Left lung (tissue), 10 donors: ENCODE data around the gene GPN1. TPM values are rescaled to one million over a fixed set of nuclear protein-coding genes. Genes with fewer than 3 reads are reported as not detected.
"Not testable (repeated sequence)": the region's sequence is repeated elsewhere in the genome, so short reads cannot be mapped to it uniquely, and the experiment has no call there.

ENCODE experiments used
- ATAC-seq: fragments of 200-7000 bp; cut with Tn5 transposase; one replicate; pipeline ENCODE4 v1.9.1; 2020; ENCODE audit warnings: moderate library complexity
- DNase-seq, 4 donors: peaks; one replicate each; pipeline ENCODE4 v3.0.0-alpha.2; 2013 to 2020
- H3K27ac ChIP-seq, 2 donors: fragments of 200-600 bp; sonication (generic) in 1 of 2; one replicate each; pipeline versions ENCODE4 v1.5.0 to v1.8.0; 2020 to 2021
- H3K27me3 ChIP-seq, 2 donors: fragments of 200-600 bp; sonication (generic) in 1 of 2; one replicate each; pipeline versions ENCODE4 v1.5.0 to v1.8.0; 2020 to 2021
- H3K36me3 ChIP-seq, 2 donors: fragments of 200-600 bp; sonication (generic) in 1 of 2; one replicate each; pipeline versions ENCODE4 v1.5.0 to v1.8.0; 2020 to 2021
- H3K4me1 ChIP-seq, 2 donors: fragments of 200-600 bp; one replicate each; pipeline ENCODE4 v1.8.0; 2021
- H3K4me3 ChIP-seq, 2 donors: fragments of 200-600 bp; sonication (generic) in 1 of 2; one replicate each; pipeline versions ENCODE4 v1.5.0 to v1.8.0; 2020 to 2021; ENCODE audit warnings: mild to moderate bottlenecking in 1 of 2
- H3K9me3 ChIP-seq, 2 donors: fragments of 200-600 bp; sonication (generic) in 1 of 2; one replicate each; pipeline versions ENCODE4 v1.5.0 to v1.8.0; 2020 to 2021
- CTCF ChIP-seq, 2 donors: fragments of 200-600 bp; sonication (generic) in 1 of 2; IDR thresholded peaks; one replicate each; pipeline versions ENCODE4 v1.5.0 to v1.8.0; 2021; ENCODE audit warnings: antibody characterized with exemption in 2 of 2
- intact Hi-C, 2 donors: fragments of 100-400 bp; cut with DNase I; formaldehyde crosslinking; loops; one replicate each; pipeline versions ENCODE4 v1.11.2 to v1.14.2; 2022
- polyA plus RNA-seq, 6 donors: library from polyadenylated mRNA; unstranded; fragments of 120-200 nt; gene quantifications; one replicate each; pipeline ENCODE4 v1.2.1, GENCODE V29; 2013; ENCODE audit not compliant: insufficient read length in 6 of 6
- total RNA-seq, 2 donors: library from RNA; stranded (reverse); fragmentation: NEBNext Ultra II Directional; extraction: Animal tissue kit (Norgen Biotek cat#: 25700); gene quantifications; one replicate each; pipeline ENCODE4 v1.2.1, GENCODE V29; 2021
- donor health status: DM: no; HTN: yes; CAD: no.
- donor health status: DM: no; HTN: no; CAD: no.

GPN1 gene
- total and polyA plus RNA-seq, 8 donors = 24.2 to 61.7 (median 53.5) TPM

DNA sequence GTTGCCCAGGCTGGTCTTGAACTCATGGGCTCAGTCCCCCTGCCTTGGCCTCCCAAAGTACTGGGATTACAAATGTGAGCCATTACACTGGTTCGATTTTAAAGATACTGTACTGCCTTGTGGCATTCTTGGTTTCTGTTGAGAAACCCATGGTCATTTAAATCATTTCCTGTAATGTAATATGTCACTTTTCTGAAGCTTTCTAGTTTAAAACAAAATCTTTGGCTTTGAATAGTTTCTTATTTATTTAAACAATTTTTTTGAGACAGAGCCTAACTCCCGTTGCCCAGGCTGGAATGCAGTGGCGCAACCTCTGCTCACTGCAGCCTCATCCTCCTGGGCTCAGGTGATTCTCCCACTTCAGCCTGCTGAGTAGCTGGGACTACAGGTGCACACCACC, 37.1 kb upstream of the GPN1 start:
- no peak overlapping the region for H3K4me3 ChIP-seq
- intact Hi-C loops = no loop called here
- no peak for ATAC-seq

DNA sequence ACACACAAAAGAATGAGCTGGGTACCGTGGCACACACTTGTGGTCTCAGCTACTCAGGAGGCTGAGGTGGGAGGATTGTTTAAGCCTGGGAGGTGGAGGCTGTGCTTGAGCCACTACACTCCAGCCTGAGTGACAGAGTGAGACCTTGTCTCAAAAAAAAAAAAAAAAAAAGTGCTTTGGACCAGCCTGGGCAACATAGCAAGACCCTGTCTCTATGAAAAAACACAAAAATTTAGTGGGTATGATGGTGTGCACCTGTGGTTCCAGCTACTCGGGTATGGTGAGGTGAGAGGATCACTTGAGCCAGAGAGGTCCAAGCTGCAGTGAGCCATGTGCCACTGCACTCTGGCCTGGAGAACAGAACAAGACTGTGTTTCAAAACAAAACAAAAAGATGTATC, 35.6 kb upstream of the GPN1 start:
- ATAC-seq (no peak), DNase-seq (no peak)
- H3K9me3 ChIP-seq = peaks cover 0 to 42% of the 10 kb centered on the region in 2 donors
- no peak for TF ChIP-seq CTCF (IDR thresholded peaks at IDR 0.05)
- peaks cover 0 to 16% of the 10 kb centered on the region in 2 donors for H3K36me3 ChIP-seq
- no peaks in the 10 kb centered on the region for H3K27me3 ChIP-seq
- H3K27ac ChIP-seq = no peak overlapping the region
- intact Hi-C loops = no loop called here
- no peak overlapping the region for H3K4me3 ChIP-seq
- H3K4me1 ChIP-seq = peaks cover 0 to 3% of the 10 kb centered on the region in 2 donors

More for the DNA sequence above, 37.1 kb upstream of the GPN1 start:
- peaks cover 0 to 42% of the 10 kb centered on the region in 2 donors for H3K9me3 ChIP-seq
- H3K36me3 ChIP-seq = peaks cover 0 to 16% of the 10 kb centered on the region in 2 donors
- H3K27me3 ChIP-seq = no peaks in the 10 kb centered on the region
- H3K4me1 ChIP-seq = peaks cover 0 to 2% of the 10 kb centered on the region in 2 donors
- no peak for TF ChIP-seq CTCF (IDR thresholded peaks at IDR 0.05)
- H3K27ac ChIP-seq = no peak overlapping the region
- no peak for DNase-seq

DNA sequence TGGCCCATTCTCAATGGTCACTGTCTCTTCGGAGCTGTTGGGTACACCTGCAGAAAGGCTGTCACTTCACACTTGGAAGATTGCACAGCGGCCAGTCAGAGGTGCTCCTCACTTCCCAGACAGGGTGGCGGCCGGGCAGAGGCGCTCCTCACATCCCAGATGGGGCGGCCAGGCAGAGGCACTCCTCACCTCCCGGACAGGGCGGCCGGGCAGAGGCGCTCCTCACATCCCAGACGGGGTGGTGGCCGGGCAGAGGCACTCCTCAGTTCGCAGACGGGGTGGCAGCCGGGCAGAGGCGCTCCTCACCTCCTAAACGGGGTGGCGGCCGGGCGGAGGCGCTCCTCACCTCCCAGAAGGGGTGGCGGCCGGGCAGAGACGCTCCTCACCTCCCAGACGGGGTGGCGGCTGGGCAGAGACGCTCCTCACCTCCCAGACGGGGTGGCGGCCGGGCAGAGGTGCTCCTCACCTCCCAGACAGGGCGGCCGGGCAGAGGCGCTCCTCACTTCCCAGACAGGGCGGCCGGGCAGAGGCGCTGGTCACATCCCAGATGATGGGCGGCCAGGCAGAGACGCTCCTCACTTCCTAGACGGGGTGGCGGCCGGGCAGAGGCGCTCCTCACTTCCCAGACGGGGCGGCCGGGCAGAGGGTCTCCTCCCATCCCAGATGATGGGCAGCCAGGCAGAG, 34.7 kb upstream of the GPN1 start:
- peak in 1 of 4 donors; percentile 67 for DNase-seq
- H3K27me3 ChIP-seq, ATAC-seq, intact Hi-C loops, H3K27ac ChIP-seq, H3K4me3 ChIP-seq: not testable (repeated sequence)
- H3K36me3 ChIP-seq = peaks cover 0 to 24% of the 10 kb centered on the region in 2 donors
- H3K4me1 ChIP-seq = peaks cover 0 to 11% of the 10 kb centered on the region in 2 donors
- peaks cover 0 to 38% of the 10 kb centered on the region in 2 donors for H3K9me3 ChIP-seq

DNA sequence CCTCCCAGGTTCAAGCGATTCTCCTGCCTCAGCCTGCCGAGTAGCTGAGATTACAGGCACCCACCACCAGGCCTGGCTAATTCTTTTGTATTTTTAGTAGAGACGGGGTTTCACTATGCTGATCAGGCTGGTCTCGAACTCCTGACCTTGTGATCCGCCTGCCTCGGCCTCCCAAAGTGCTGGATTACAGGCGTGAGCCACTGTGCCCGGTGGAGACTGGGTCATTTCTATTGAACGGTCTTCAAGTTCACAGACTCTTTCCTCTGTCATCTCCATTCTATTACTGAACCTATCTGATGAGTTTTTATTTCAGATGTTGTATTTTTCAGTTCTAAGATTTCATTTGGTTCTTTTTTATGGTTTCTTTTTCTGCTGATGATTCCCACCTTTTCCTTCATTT, 33.4 kb upstream of the GPN1 start:
- ATAC-seq, H3K27me3 ChIP-seq, H3K27ac ChIP-seq, H3K4me3 ChIP-seq, intact Hi-C loops, DNase-seq: not testable (repeated sequence)
- Histone ChIP-seq H3K9me3 (peaks cover 0 to 27% of the 10 kb centered on the region in 2 donors), H3K36me3 (peaks cover 5 to 36% of the 10 kb centered on the region in 2 donors), H3K4me1 (peaks cover 0 to 11% of the 10 kb centered on the region in 2 donors)

DNA sequence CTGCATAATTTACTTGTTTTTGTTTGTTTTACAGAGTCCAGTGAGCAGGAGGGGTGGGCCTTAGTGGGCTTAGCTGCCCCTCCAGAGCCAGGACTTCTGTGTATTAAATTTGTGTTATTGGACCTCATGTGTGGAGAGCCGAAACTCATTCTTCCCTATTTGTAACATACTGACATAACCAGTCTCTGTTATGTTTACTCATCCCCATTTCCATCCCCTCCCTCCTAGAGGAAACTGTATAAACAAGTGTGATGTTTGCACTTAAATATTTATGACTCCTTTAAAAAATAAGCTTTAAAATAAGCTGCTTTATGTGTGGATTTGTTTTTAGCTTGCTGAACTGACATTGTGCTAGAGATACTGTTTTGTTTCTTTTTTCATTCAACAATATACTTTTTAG, 32.2 kb upstream of the GPN1 start:
- H3K9me3 ChIP-seq = peaks cover 0 to 17% of the 10 kb centered on the region in 2 donors
- intact Hi-C loops = no loop called here
- H3K27ac ChIP-seq = no peak overlapping the region
- H3K4me1 ChIP-seq = peaks cover 0 to 11% of the 10 kb centered on the region in 2 donors
- no peak overlapping the region for H3K4me3 ChIP-seq
- H3K27me3 ChIP-seq = no peaks in the 10 kb centered on the region
- DNase-seq = no peak
- no peak for TF ChIP-seq CTCF (IDR thresholded peaks at IDR 0.05)
- peaks cover 5 to 41% of the 10 kb centered on the region in 2 donors for H3K36me3 ChIP-seq
- no peak for ATAC-seq

DNA sequence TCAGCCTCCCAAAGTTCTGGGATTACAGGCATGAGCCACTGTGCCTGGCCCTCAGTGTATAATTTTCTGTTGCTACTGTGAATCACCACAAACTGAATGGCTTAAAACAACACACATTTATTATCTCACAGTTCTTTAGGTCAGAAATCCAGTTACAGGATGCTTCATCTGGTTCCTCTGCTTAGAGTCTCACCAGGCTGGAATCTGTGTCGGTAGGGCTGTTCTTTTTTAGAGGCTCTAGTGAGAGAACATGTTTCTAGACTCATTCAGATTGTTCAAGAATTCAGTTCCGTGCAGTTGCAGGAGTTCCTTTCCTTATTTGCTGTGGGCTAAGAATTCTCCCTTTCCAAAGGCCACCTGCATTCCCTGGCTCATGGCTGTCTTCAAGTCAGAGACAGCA, 22.2 kb upstream of the GPN1 start:
- TF ChIP-seq CTCF (IDR thresholded peaks at IDR 0.05) = no peak
- H3K4me1 ChIP-seq = no peaks in the 10 kb centered on the region
- H3K4me3 ChIP-seq = no peak overlapping the region
- DNase-seq (no peak), ATAC-seq (no peak)
- no peaks in the 10 kb centered on the region for H3K27me3 ChIP-seq
- intact Hi-C loops = no loop called here
- H3K9me3 ChIP-seq = no peaks in the 10 kb centered on the region
- peaks cover 3 to 96% of the 10 kb centered on the region in 2 donors for H3K36me3 ChIP-seq
- H3K27ac ChIP-seq = no peak overlapping the region
